ENCODE data around the gene EIF4H.

- TF ChIP-seq CTCF (IDR thresholded peaks at IDR 0.05) (no peak), EZH2 (IDR thresholded peaks at IDR 0.05; ENCODE audit: borderline replicate concordance, insufficient read depth, low read depth, low read length, poor library complexity, severe bottlenecking) (no peak)
Observed at GRCh38 chr7:74197449-74198124, 23.4 kb downstream of the EIF4H start.

Data from B cell (primary cell).